HEK293T (cell line): ENCODE data around the gene CHP2.
"Not testable (repeated sequence)": the region's sequence is repeated elsewhere in the genome, so short reads cannot be mapped to it uniquely, and the experiment has no call there.

Experiments
- CTCF ChIA-PET: fragments of 350-600 bp; formaldehyde crosslinking; extraction: SDS; loops from one replicate; lab custom pipeline; 2021; ENCODE audit warnings: antibody characterized with exemption, inconsistent platforms; lab: Yijun Ruan, JAX
- POLR2A ChIA-PET: fragments of 350-600 bp; formaldehyde crosslinking; extraction: SDS; loops from one replicate; lab custom pipeline; 2020; ENCODE audit warnings: antibody characterized with exemption, inconsistent platforms; lab: Yijun Ruan, JAX
- DNase-seq: peaks from one replicate; pipeline ENCODE4 v3.0.0; 2012; ENCODE audit warnings: mixed read lengths; ENCODE audit errors: extremely low spot score
- ARNT ChIP-seq: fragments of 450-650 bp; IDR thresholded peaks from 2 replicates; pipeline ENCODE4 v1.6.1; 2017; ENCODE audit warnings: mild to moderate bottlenecking
- BHLHE40 ChIP-seq: fragments of 450-650 bp; IDR thresholded peaks from 2 replicates; pipeline ENCODE4 v1.6.1; 2016; ENCODE audit warnings: mild to moderate bottlenecking, moderate library complexity, borderline replicate concordance
- CTBP1 ChIP-seq: fragments of 450-650 bp; IDR thresholded peaks from 2 replicates; pipeline ENCODE4 v1.6.1; 2016; ENCODE audit warnings: borderline replicate concordance
- ELF4 ChIP-seq: fragments of 450-650 bp; IDR thresholded peaks from 2 replicates; pipeline ENCODE4 v1.6.1; 2017; ENCODE audit warnings: antibody characterized with exemption
- FOXA1 ChIP-seq: fragments of 450-650 bp; IDR thresholded peaks from 2 replicates; pipeline ENCODE4 v1.6.1; 2016; ENCODE audit warnings: mild to moderate bottlenecking
- FOXK2 ChIP-seq: fragments of 450-650 bp; IDR thresholded peaks from 2 replicates; pipeline ENCODE4 v1.6.1; 2016; ENCODE audit warnings: mild to moderate bottlenecking
- FOXM1 ChIP-seq: fragments of 450-650 bp; IDR thresholded peaks from 2 replicates; pipeline ENCODE4 v1.6.1; 2017; ENCODE audit warnings: mild to moderate bottlenecking, borderline replicate concordance
- HDGF ChIP-seq: fragments of 450-650 bp; IDR thresholded peaks from 2 replicates; pipeline ENCODE4 v1.6.1; 2017; ENCODE audit warnings: antibody characterized with exemption, borderline replicate concordance
- L3MBTL2 ChIP-seq: fragments of 450-650 bp; conservative IDR thresholded peaks from 2 replicates; pipeline ENCODE4 v1.6.1; 2016; ENCODE audit warnings: mild to moderate bottlenecking
- LEF1 ChIP-seq: fragments of 450-650 bp; IDR thresholded peaks from 2 replicates; pipeline ENCODE4 v1.6.1; 2017; ENCODE audit warnings: mild to moderate bottlenecking, borderline replicate concordance
- NFRKB ChIP-seq: fragments of 450-650 bp; IDR thresholded peaks from 2 replicates; pipeline ENCODE4 v1.6.1; 2016; ENCODE audit warnings: mild to moderate bottlenecking, moderate library complexity
- PKNOX1 ChIP-seq: fragments of 450-650 bp; IDR thresholded peaks from 2 replicates; pipeline ENCODE4 v1.6.1; 2016
- SP1 ChIP-seq: fragments of 450-650 bp; IDR thresholded peaks from 2 replicates; pipeline ENCODE4 v1.6.1; 2017
- SUZ12 ChIP-seq: fragments of 450-650 bp; IDR thresholded peaks from 2 replicates; pipeline ENCODE4 v1.6.1; 2016; ENCODE audit warnings: mild to moderate bottlenecking
- TARDBP ChIP-seq: fragments of 450-650 bp; IDR thresholded peaks from 2 replicates; pipeline ENCODE4 v1.6.1; 2016
- ZNF384 ChIP-seq: fragments of 450-650 bp; IDR thresholded peaks from 2 replicates; pipeline ENCODE4 v1.6.1; 2016

CHP2 gene

GRCh38 chr16:23712976-23713375 lies 41.9 kb upstream of the CHP2 start, which contains the start of gene ERN2:
Gene ERN2, minus strand, starts transcription at chr16:23713222. Its CDS starts 35 bp downstream, at chr16:23713187.
- no peak for TF ChIP-seq ZNF384
- TF ChIP-seq SP1: no peak
- no peak for TF ChIP-seq LEF1
- TF ChIP-seq ARNT: no peak
- TF ChIP-seq FOXK2: no peak
- TF ChIP-seq FOXA1: no peak
- no peak for TF ChIP-seq TARDBP
- TF ChIP-seq BHLHE40: no peak
- TF ChIP-seq ELF4: no peak
- no peak for TF ChIP-seq HDGF
- TF ChIP-seq SUZ12: no peak
- TF ChIP-seq FOXM1: no peak
- TF ChIP-seq CTBP1: no peak
- TF ChIP-seq NFRKB: no peak
- no peak for TF ChIP-seq PKNOX1
- TF ChIP-seq L3MBTL2: no peak
- ChIA-PET POLR2A (no interaction called here), CTCF (no interaction called here)
- no peak for DNase-seq

- POLR2A ChIA-PET: interaction anchor here (0.9 kb wide), 1 partner anchor 39 kb away, joined by 3 read pairs; no protein-coding TSS in a partner anchor
- CTCF ChIA-PET: no interaction called here
- DNase-seq: no peak
- no peak for TF ChIP-seq SUZ12
Observed at GRCh38 chr16:23716484-23716883, 38.3 kb upstream of the CHP2 start.

GRCh38 chr16:23722613-23723240 lies 32.1 kb upstream of the CHP2 start:
- POLR2A ChIA-PET, DNase-seq, CTCF ChIA-PET: not testable (repeated sequence)

- DNase-seq: no peak
- TF ChIP-seq HDGF (no peak), ELF4 (no peak), ARNT (no peak), FOXA1 (no peak), NFRKB (no peak), L3MBTL2 (no peak), TARDBP (no peak), FOXK2 (no peak), SP1 (no peak), PKNOX1 (no peak), BHLHE40 (no peak), SUZ12 (no peak), LEF1 (no peak)
- ChIA-PET POLR2A (no interaction called here), CTCF (no interaction called here)
Observed at GRCh38 chr16:23724096-23724784, 30.6 kb upstream of the CHP2 start.

- CTCF ChIA-PET: no interaction called here
- no peak for TF ChIP-seq ZNF384
- no peak for TF ChIP-seq NFRKB
- POLR2A ChIA-PET: no interaction called here
- DNase-seq: no peak
Observed at GRCh38 chr16:23724785-23725131, 30.1 kb upstream of the CHP2 start.

- DNase-seq: no peak
- CTCF ChIA-PET: no interaction called here
- POLR2A ChIA-PET: interaction anchor here (1.2 kb wide), 1 partner anchor 11 kb away, joined by 3 read pairs; no protein-coding TSS in a partner anchor
Observed at GRCh38 chr16:23726710-23727109, 28.1 kb upstream of the CHP2 start.

GRCh38 chr16:23728112-23728477 lies 26.7 kb upstream of the CHP2 start:
- DNase-seq: no peak
- POLR2A ChIA-PET: interaction anchor here (0.8 kb wide), 1 partner anchor 37 kb away, joined by 3 read pairs; no protein-coding TSS in a partner anchor
- CTCF ChIA-PET: interaction anchor here (0.5 to 1.2 kb wide), 3 partner anchors 9 to 573 kb away, joined by 3 read pairs; no protein-coding TSS in a partner anchor
- TF ChIP-seq L3MBTL2: no peak

More at GRCh38 chr16:23726710-23727109, 28.1 kb upstream of the CHP2 start:
- no peak for TF ChIP-seq ARNT
- TF ChIP-seq PKNOX1: no peak
- no peak for TF ChIP-seq L3MBTL2
